Coronary artery (tissue), 2 donors: Measurements from ENCODE around the gene RFXANK.

Source experiments
- DNase-seq: peaks from one replicate; pipeline ENCODE4 v3.0.0-alpha.2; 2017; ENCODE audit warnings: low spot score
- H3K27ac ChIP-seq, 2 donors: fragments of 200-600 bp; sonication (generic); one replicate each; pipeline ENCODE4 v1.5.1; 2016 to 2019
- H3K4me3 ChIP-seq: fragments of 200-600 bp; sonication (generic); 2 replicates; pipeline ENCODE4 v1.5.1; 2016; ENCODE audit warnings: mild to moderate bottlenecking, moderate library complexity
- CTCF ChIP-seq: fragments of 200-600 bp; sonication (generic); IDR thresholded peaks from one replicate; pipeline ENCODE4 v1.5.1; 2019; ENCODE audit warnings: antibody characterized with exemption

RFXANK gene

GRCh38 chr19:19207637-19208572, 15.8 kb downstream of the RFXANK start:
- no peak overlapping the region for H3K4me3 ChIP-seq
- no peak for TF ChIP-seq CTCF
- H3K27ac ChIP-seq: no peak overlapping the region
- DNase-seq: no peak

- no peak for DNase-seq
- Histone ChIP-seq H3K4me3 (no peak overlapping the region), H3K27ac (no peak overlapping the region)
- TF ChIP-seq CTCF: no peak
These were observed 17.3 kb downstream of the RFXANK start for GRCh38 chr19:19209372-19209771.

GRCh38 chr19:19211499-19212420, 19.7 kb downstream of the RFXANK start, which contains the start of gene NCAN:
TSS of gene NCAN (plus strand) at chr19:19211958. CDS start at chr19:19216954, 4,996 bp downstream.
- Histone ChIP-seq H3K27ac (no peak within 1 kb of the TSS), H3K4me3 (no peak within 1 kb of the TSS)
- no peak for TF ChIP-seq CTCF
- no peak for DNase-seq

- no peak for DNase-seq
- Histone ChIP-seq H3K27ac (no peak overlapping the region), H3K4me3 (no peak overlapping the region)
- no peak for TF ChIP-seq CTCF
These were observed 20.9 kb downstream of the RFXANK start for GRCh38 chr19:19212916-19213315.

- no peak for DNase-seq
- Histone ChIP-seq H3K4me3 (no peak overlapping the region), H3K27ac (no peak overlapping the region)
- TF ChIP-seq CTCF: no peak
These were observed 21.5 kb downstream of the RFXANK start for GRCh38 chr19:19213426-19214158.

GRCh38 chr19:19214159-19214490, 22.1 kb downstream of the RFXANK start:
- no peak overlapping the region for H3K27ac ChIP-seq

More at GRCh38 chr19:19214159-19214490, 22.1 kb downstream of the RFXANK start:
- DNase-seq: no peak
- TF ChIP-seq CTCF: no peak
- no peak overlapping the region for H3K4me3 ChIP-seq
